Skin epidermis (tissue), 12 donors: ENCODE data around the gene MAPK6.
"Not testable (repeated sequence)": the region's sequence is repeated elsewhere in the genome, so short reads cannot be mapped to it uniquely, and the experiment has no call there.

ENCODE experiments used
- H3K27ac ChIP-seq, 21 experiments: fragments of 200-600 bp; sonication (generic) in 11 of 21; one replicate each; pipeline ENCODE4 v1.5.0; 2020; ENCODE audit warnings: mild to moderate bottlenecking in 3 of 21, inconsistent platforms in 2 of 21, moderate library complexity in 2 of 21
- H3K4me3 ChIP-seq, 7 experiments: fragments of 200-600 bp; sonication (generic) in 2 of 7; one replicate each; pipeline ENCODE4 v1.5.0; 2020; ENCODE audit warnings: inconsistent platforms in 2 of 7, mild to moderate bottlenecking in 2 of 7, moderate library complexity in 1 of 7

The MAPK6 gene

DNA sequence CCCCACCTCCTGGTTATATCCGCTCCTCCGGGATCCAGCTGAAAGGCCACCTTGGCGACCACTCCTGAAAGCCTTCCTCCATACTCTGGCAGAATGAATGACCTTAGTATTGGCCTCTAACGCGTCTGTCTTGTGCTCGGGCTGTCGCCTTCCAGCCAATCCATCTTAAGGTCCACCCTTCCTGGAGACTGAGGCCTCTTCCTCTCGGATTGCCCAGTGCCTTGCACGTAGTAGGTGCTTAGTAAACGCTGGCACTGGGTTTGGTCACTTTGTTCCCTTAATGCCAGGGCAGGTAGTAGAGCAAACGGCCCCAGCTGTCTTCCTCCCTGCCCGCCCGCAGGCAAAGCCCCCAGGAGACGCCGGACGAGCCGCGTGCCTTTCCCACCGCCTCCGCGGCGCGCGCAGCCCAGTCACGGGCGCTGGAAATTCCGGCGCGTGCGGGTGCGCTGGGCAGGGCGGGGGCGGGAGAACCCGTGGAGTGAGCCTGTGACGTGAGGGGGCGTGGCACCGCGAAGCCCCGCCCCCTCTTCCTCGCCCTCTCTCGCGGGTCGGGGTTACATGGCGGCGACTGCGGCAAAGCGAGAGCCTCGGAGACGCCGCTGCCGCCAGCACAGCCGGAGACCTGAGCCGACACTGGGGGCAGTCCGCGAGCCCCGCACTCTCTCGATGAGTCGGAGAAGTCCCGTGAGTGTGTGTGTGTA is at the start of gene MAPK6:
Gene MAPK6 (plus strand): TSS at position 527 of the 701 bp plus-strand sequence. CDS start 27,242 bp downstream, outside the sequence.
- peak within 1 kb of the TSS; percentile 51 to 79 (median 62) for H3K4me3 ChIP-seq

GRCh38 chr15:51969728-51970127 is 49.3 kb upstream of the MAPK6 start:
- H3K4me3 ChIP-seq, result no peak overlapping the region
- H3K27ac ChIP-seq, result no peak overlapping the region

More for the DNA sequence above, at the start of gene MAPK6:
- H3K27ac ChIP-seq, result peak within 1 kb of the TSS; percentile 81 to 98 (median 95)

DNA sequence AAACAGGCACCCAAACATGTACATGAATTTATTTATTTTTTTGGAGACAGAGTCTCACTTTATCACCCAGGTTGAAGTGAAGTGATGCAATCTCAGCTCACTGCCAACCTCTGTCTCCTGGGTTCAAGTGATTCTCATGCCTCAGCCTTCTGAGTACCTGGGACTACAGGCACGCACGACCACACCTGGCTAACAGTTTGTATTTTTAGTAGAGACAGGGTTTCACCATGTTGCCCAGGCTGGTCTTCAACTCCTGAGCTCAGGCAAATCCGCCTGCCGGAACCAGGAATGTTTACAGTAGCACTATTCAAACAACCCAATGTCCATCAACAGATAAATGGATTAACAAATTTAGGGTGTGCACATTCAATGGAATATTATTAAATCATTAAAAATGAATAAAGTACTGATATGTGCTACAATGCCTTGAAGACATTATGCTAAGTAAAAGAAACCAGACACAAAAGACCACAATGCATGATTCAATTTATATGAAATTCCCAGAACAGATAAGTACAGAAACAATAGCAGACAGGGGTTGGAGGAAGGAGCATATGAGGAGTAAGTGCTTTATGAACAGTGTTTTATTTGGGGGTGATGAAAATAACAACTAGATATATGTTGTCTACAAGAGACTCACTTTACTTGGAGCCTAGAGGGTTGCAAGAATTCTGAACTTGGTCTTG is 48.7 kb upstream of the MAPK6 start:
- peak overlapping the region in 6 of 7 experiments; percentile 72 to 92 (median 82) for H3K4me3 ChIP-seq

DNA sequence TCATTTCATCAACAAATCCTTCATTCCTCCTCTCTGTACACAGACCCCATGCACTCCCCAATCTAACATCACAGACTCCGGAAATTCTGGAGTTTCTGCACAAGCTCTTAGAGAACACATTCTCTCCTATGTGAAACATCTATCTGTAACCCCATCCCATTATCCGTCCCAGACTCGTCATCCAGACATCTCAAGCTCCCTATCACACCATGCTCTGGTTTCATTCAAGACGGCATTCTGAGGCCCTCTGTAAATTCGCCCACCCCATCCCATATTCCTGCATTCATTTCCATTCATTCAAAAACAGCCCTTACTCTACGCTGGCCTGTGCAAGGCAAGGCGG is 48.0 kb upstream of the MAPK6 start:
- H3K27ac ChIP-seq, result peak overlapping the region; percentile 79 to 99 (median 92)
- peak overlapping the region; percentile 72 to 92 (median 78) for H3K4me3 ChIP-seq

More for the DNA sequence above, 48.7 kb upstream of the MAPK6 start:
- H3K27ac ChIP-seq, result peak overlapping the region in 8 of 21 experiments; percentile 79 to 99 (median 96)

GRCh38 chr15:51971375-51972133 is 47.5 kb upstream of the MAPK6 start, which contains the start of gene LEO1:
Gene LEO1, minus strand, starts transcription at chr15:51971778. Its CDS starts 33 bp downstream, at chr15:51971745.
- peak within 1 kb of the TSS; percentile 72 to 92 (median 78) for H3K4me3 ChIP-seq
- peak within 1 kb of the TSS; percentile 79 to 99 (median 92) for H3K27ac ChIP-seq

DNA sequence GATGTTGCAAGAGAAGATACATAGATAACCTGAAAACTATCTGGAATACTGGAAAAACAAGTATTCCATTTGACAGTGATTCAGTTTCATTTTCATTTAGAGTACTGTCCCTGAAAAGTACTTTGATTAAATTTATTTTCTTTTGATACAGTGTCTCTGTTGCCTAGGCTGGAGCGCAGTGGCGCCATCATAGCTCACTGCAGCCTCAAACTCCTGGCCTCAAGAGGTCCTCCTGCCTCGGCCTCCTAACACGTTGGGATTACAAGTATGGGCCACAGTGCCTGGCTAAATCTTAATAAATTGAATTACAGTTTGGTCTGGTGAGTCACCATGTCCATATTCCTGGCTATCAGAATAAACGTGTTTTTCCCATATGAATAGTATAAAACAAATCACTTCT is 45.8 kb upstream of the MAPK6 start:
- no peak overlapping the region for H3K4me3 ChIP-seq
- peak overlapping the region in 1 of 21 experiments; percentile 11 for H3K27ac ChIP-seq

GRCh38 chr15:51973775-51974174 is 45.2 kb upstream of the MAPK6 start:
- H3K27ac ChIP-seq, result no peak overlapping the region

DNA sequence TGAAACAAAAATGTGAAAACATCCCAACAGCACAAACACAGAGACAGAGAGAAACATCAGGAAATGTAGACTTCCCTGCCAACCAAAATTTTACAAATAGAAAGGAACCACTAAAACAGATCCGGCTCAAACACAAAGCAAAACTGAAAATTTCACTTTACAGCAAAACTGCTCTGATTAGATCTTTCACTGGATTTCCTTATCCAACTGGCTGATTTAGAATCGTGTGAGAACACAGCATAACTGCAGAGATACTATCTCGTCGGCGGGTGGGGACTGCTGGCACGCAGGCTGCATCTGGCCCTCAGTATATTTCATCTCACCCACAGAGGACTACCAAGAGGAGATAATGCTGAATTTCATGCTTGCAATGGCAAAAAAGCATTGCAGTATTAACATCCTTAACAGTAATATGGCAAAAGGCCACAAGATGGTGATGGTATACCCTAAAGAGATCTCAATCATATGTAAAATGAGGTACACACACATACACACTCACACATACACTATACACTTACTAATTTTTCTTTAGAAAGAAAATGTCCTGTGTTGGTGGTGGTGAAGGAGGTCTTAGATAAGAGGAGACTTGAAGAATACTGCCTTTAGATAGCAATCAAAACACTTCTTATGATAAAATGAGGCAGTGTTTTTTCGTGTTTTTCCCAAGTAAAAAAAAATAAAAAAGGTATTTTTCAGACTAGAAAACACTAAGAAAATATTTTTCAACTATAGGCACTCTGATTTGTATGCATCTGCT is 36.8 kb upstream of the MAPK6 start:
- peak overlapping the region in 19 of 21 experiments; percentile 4 to 86 (median 73) for H3K27ac ChIP-seq
- H3K4me3 ChIP-seq, result peak overlapping the region in 3 of 7 experiments; percentile 5 to 23 (median 10)

More at GRCh38 chr15:51973775-51974174, 45.2 kb upstream of the MAPK6 start:
- H3K4me3 ChIP-seq, result no peak overlapping the region

DNA sequence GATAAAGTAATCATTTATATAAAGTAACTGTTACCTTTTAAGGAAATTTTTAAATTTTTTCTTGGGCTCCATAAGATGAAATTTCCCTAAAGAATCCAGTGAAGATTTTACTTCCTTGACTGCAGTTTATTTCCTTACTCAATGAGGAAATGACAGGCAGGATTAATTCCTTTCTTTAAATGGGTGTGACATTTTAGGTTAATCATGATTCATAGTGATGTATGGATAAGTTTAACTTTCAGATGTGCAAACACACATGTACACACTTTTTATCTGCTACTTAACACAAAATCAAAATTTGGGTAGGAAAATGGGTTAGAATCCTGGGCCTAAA is 36.3 kb upstream of the MAPK6 start:
- peak overlapping the region in 12 of 21 experiments; percentile 40 to 86 (median 78) for H3K27ac ChIP-seq
- no peak overlapping the region for H3K4me3 ChIP-seq

- H3K4me3 ChIP-seq, result no peak overlapping the region
- H3K27ac ChIP-seq, result no peak overlapping the region
Observed at GRCh38 chr15:51991141-51991540, 27.9 kb upstream of the MAPK6 start.

GRCh38 chr15:51992953-51993352 is 26.1 kb upstream of the MAPK6 start:
- no peak overlapping the region for H3K27ac ChIP-seq
- no peak overlapping the region for H3K4me3 ChIP-seq

GRCh38 chr15:52002351-52002750 is 16.7 kb upstream of the MAPK6 start:
- no peak overlapping the region for H3K27ac ChIP-seq
- H3K4me3 ChIP-seq, result no peak overlapping the region

DNA sequence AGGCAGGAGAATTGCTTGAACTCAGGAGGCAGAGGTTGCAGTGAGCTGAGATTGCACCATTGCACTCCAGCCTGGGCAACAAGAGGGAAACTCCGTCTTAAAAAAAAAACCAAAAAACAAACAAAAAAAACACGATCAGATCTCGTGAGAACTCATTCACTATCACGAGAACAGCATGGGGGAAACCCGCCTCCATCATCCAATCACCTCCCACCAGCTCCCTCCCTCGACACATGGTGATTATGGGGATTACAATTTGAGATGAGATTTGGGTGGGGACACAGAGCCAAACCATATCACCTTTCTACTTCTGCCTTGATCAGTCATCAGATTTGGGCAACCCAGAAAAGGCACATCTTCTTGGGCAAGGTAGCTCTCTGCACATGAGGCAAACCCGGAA is 15.9 kb upstream of the MAPK6 start:
- not testable (repeated sequence) for H3K4me3 ChIP-seq, H3K27ac ChIP-seq

GRCh38 chr15:52003710-52004109 is 15.3 kb upstream of the MAPK6 start:
- H3K27ac ChIP-seq, result no peak overlapping the region
- H3K4me3 ChIP-seq, result no peak overlapping the region

- H3K27ac ChIP-seq, result peak overlapping the region in 1 of 21 experiments; percentile 25
- H3K4me3 ChIP-seq, result no peak overlapping the region
Observed at GRCh38 chr15:52004806-52005205, 14.2 kb upstream of the MAPK6 start.

DNA sequence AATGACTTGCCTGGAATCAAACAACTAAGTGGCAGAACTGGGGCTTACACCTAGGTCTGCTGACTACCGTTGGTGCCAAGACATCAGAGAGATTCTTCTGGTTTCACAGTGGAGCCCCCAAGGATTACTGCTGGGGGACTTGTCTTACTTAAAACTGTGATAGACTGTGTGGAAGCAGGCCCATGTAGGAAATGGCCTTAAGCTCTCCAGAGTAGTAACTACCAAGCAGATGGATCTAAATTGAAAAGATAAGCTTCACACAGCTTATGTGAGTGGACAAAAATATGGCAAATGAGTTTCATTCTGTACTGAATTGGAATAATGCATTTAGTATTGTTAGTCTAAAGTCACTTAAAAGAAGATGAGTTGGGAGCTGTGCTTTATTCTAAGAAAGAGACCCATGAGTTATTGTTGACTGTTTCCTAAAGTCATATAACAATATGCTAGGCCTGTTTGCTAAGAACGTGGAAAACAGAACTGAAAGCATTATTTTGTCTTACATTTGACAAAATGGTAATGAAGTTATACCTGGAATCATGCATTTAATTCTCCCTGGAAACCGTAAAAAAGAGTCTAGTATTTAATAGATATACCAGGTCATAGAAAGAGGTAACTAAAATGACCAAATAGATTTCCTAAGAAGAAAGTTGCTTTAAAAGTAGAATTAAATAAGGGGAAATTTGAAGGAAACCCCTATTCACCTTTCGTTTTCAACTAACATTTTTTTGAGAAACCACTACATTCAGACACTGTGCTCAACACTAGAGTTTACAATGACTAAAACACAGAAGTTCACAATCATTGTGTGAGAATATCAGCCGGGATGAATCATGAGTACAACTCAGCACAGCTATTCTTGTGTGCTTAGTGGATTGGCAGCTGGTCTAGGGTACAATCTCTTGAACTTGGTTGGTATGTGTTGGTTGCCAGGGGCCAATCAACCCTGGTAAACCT is 13.0 kb upstream of the MAPK6 start:
- peak overlapping the region in 1 of 21 experiments; percentile 14 for H3K27ac ChIP-seq
- H3K4me3 ChIP-seq, result no peak overlapping the region

DNA sequence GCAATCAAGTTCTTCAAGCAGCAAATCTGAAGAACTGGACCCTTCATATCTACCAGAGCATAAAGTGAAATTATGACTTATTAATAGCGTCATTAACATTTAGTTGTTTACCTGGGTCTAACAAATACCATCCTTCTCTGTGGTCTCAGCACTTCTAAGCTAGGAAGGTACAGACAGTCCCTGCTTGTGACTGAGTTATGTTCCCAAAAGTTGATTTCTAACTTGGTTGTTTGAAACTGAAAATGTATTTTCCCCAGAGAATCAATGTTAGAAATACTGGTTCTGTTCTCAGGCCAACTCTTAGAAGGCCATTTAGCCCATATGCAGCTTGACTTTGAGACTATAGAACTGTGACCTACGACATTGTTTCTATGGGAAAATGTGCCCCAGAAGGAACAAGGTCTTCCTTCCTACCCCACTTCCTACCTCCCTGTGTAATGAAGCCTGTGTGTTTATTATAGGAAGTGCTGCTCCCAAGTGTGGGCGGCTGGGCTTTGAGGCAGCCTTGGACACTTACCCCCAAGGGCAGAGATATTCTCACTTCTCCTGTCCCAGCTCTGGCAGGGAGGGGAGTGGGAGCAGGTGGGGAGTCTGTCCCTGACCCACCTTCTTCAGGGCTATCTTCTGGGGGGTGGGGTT is 12.2 kb upstream of the MAPK6 start:
- peak overlapping the region in 3 of 21 experiments; percentile 14 to 39 (median 15) for H3K27ac ChIP-seq
- no peak overlapping the region for H3K4me3 ChIP-seq

DNA sequence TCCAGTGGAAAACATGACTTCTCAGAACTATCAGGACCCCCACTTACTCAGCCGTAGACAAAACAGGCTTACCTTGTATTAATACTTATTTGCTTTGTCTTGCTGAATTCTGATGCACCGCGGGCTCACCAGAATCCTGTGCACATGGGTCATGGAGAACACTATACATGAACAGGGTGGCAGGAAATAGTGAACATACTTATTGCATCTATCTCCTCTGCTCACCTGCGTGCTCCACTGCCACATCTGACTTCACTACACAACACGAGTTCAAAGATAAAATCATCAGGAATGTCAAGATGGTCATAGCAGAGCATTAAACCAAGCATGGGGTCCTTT is 10.7 kb upstream of the MAPK6 start:
- Histone ChIP-seq H3K27ac (no peak overlapping the region), H3K4me3 (no peak overlapping the region)
